ENCODE data around the gene ST8SIA5.

DNA sequence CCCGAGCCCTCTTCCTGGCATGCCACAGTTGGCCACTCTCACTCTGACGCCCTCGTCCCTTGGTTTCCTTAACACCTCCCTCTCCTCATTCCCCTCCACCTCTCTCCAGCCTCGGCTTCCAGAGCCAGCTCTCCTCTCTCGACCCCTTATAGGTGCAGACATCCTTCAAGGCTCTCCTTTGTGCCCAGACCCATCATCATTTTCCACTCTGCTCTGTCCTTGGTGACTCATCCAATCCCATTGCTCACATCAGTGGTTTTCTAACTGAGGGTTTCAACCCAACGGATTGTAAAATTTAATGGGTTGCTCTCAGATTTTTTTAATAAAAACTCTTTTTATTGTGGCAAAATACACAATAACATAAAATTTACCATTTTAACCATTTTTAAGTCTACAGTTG lies 6.2 kb downstream of the ST8SIA5 start:
- no peak for TF ChIP-seq EZH2 (IDR thresholded peaks at IDR 0.05; ENCODE audit: low read length, missing control alignments)
- TF ChIP-seq, protein P1, sequence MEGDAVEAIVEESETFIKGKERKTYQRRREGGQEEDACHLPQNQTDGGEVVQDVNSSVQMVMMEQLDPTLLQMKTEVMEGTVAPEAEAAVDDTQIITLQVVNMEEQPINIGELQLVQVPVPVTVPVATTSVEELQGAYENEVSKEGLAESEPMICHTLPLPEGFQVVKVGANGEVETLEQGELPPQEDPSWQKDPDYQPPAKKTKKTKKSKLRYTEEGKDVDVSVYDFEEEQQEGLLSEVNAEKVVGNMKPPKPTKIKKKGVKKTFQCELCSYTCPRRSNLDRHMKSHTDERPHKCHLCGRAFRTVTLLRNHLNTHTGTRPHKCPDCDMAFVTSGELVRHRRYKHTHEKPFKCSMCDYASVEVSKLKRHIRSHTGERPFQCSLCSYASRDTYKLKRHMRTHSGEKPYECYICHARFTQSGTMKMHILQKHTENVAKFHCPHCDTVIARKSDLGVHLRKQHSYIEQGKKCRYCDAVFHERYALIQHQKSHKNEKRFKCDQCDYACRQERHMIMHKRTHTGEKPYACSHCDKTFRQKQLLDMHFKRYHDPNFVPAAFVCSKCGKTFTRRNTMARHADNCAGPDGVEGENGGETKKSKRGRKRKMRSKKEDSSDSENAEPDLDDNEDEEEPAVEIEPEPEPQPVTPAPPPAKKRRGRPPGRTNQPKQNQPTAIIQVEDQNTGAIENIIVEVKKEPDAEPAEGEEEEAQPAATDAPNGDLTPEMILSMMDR (conservative IDR thresholded peaks at IDR 0.05 in 1 of 2, IDR thresholded peaks at IDR 0.05 in 1 of 2; ENCODE audit: low read depth in 1 of 2, low read length in 2 of 2), result no peak

Measured in fibroblast of lung (primary cell).